HG02884 (cell line): ENCODE data around the gene ZFYVE26.
"Not testable (repeated sequence)": the region's sequence is repeated elsewhere in the genome, so short reads cannot be mapped to it uniquely, and the experiment has no call there.

Source experiments
- ATAC-seq: cut with Tn5 transposase; IDR thresholded peaks from one replicate; pipeline ENCODE4 v1.9.1; 2021; ENCODE audit warnings: mild to moderate bottlenecking, moderate library complexity; ENCODE audit not compliant: unreplicated experiment

ZFYVE26 gene

DNA sequence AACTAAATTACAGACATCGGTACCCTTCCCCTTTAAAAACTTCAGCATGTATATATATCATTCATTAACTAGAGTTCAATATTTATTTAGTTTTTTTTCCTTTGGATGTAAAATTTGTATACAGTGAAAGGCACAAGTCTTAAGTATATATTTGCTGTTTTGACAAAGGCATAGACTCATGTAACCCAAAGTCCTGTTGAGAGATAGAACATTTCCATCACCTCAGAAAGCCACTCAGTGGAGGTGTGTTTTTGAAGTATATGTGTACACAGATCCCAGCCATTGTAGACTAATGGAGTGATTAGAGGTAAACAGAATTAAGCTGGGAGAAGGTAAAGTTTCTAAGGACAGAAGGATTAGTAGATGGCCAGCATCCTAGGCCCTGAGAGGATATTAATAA lies 99.3 kb downstream of the ZFYVE26 start:
- ATAC-seq = no peak

DNA sequence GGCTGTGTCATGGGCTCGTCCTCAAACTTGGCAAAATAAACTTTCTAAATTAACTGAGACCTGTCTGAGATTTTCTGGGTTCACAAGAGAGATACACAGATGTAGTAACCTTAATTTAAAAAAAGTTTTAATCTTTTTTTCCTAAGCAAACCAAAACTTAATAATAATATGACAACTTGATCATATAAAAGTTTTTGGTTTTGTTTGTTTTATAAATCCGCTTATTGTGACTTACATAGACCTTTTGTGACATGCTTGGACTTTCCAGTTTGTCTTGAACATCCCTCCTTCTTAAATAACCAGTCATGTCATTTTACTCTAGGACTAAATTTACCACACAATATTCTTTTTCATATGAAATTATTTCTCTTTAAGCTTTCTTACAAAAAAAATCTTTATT lies 106.2 kb downstream of the ZFYVE26 start:
- ATAC-seq = no peak

GRCh38 chr14:67709796-67710195 lies 106.6 kb downstream of the ZFYVE26 start:
- ATAC-seq = not testable (repeated sequence)

DNA sequence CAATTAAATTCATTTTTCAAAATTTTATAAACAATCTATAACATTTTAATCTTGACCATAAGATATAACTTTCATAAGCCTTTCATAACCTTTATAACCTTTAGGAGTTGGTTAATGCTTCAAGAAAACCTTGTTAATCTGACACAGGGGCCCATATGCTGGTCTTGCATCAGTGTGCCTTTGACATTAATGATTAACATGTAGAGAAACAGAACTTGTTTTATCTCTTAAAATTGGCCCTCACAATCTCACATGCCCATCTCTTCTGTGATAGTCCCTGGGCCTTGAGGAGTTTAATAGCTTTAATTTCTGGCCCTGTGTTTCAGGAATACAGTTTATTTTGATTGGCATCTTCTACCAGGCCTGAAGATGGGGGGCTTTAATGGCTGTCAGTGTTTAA lies 107.0 kb downstream of the ZFYVE26 start:
- ATAC-seq = not testable (repeated sequence)

GRCh38 chr14:67705211-67705610 lies 111.2 kb downstream of the ZFYVE26 start:
- ATAC-seq = no peak

DNA sequence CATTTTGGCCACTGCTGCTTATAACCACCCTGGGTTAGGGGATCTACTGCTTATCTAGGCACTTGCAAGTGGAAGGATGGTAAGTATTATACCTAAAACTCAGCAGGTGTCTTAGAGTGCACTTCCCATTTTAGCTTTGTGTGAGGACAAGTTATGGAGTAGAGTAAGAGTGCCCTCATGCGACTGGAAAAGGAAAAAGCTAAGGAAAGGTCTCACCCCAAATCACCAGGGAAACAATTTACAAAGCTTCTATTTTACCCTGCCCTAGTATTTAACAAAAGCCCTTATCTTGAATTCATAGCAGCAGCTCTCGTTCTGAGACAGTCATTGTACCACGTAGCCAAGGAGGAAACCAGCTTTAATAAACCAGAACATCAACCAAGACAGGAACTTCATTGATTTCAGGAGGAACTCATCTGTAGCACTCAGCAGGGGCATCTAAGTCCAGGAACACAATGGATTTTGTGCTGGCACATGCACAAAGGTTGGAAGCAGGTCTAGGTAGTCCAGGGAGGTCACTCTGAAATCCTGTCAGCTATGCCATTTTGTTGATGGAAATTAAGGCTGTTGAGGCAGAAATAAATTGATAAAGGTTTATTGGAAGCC lies 111.8 kb downstream of the ZFYVE26 start:
- no peak for ATAC-seq

DNA sequence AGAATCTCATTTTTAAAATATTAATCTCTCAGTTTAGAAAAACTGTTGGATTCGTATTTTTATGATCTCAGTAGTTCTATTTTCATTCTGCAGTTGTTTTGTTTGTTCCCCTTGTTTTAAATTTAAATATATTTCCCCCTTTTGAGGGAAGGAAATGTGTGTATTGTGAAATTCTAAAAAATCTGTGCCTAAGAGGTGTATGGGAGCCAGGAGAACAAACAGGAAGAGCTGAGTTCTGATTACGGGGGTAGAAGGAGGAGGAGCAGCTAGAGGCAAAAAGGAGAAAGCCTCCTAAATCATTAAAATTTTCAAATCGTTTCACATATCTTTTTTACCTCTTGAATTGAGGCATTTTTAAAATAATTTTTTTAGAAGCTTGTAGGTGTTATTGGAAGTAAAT lies 112.4 kb downstream of the ZFYVE26 start:
- no peak for ATAC-seq

GRCh38 chr14:67701492-67701891 lies 114.9 kb downstream of the ZFYVE26 start, which contains the start of gene RDH12:
RDH12 (plus strand) TSS chr14:67701886; CDS start chr14:67722643, 20,757 bp downstream.
- ATAC-seq = not testable (repeated sequence)

DNA sequence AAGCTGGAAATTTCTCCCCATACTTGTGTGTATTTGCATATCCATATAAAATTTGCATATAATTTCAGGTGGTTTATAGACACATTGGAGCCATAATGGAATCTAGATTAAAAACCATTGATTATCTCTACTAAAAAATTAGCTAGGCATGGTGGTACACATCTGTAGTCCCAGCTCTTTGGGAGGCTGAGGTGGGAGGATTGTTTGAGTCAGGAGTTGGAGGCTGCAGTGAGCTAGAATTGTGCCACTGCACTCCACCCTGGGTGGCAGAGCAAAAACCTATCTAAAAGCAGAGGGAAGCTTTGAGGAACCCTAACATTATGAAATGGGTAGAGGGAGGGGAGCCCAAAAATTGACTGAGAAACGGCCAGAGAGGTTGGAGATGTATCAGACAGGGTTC lies 118.2 kb downstream of the ZFYVE26 start:
- ATAC-seq = no peak

DNA sequence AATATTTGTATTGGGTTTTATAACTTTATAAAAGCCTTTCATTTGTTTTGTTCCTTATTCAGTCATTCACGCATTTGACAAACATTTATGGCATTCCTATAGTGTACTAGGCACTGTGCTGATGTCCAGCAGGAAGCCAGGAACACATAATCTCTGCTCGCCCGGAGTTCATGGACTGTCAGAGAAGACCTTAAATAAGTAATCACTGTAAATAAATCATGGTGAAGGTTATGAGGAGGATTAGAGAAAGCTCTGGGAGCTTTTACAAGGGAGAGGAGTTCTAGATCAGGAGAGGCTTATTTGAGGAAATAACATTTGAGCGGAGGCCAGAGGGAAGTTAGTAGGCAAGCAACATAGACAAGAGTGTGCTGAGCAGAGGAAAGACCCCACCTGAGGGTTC lies 119.4 kb downstream of the ZFYVE26 start:
- ATAC-seq = no peak
